NCI-H524 treated with DMSO at 0.1 percent for 48 hours (cell line): ENCODE results near the gene ZSWIM2.
"Not testable (repeated sequence)": the region's sequence is repeated elsewhere in the genome, so short reads cannot be mapped to it uniquely, and the experiment has no call there.

Experiments used
- DNase-seq: peaks from one replicate; lab custom pipeline; 2025; lab: John Stamatoyannopoulos, UW

Gene ZSWIM2

GRCh38 chr2:186842373-186842772 is 6.6 kb downstream of the ZSWIM2 start:
- no peak for DNase-seq

- no peak for DNase-seq
Observed at GRCh38 chr2:186841940-186842339, 7.0 kb downstream of the ZSWIM2 start.

GRCh38 chr2:186835628-186836027 is 13.3 kb downstream of the ZSWIM2 start:
- DNase-seq = no peak

- no peak for DNase-seq
Observed at GRCh38 chr2:186827862-186828492, 21.0 kb downstream of the ZSWIM2 start.

- DNase-seq = no peak
Observed at GRCh38 chr2:186827411-186827810, 21.6 kb downstream of the ZSWIM2 start.

- DNase-seq = peak; percentile 52
Observed at GRCh38 chr2:186822323-186822722, 26.6 kb downstream of the ZSWIM2 start.

GRCh38 chr2:186820303-186820702 is 28.7 kb downstream of the ZSWIM2 start:
- DNase-seq = no peak

- DNase-seq = not testable (repeated sequence)
Observed at GRCh38 chr2:186811760-186812159, 37.2 kb downstream of the ZSWIM2 start.

GRCh38 chr2:186806591-186806990 is 42.4 kb downstream of the ZSWIM2 start:
- DNase-seq = no peak

- DNase-seq = not testable (repeated sequence)
Observed at GRCh38 chr2:186798604-186799003, 50.4 kb downstream of the ZSWIM2 start.

GRCh38 chr2:186784930-186785329 is 64.0 kb downstream of the ZSWIM2 start:
- no peak for DNase-seq

- no peak for DNase-seq
Observed at GRCh38 chr2:186783254-186783653, 65.7 kb downstream of the ZSWIM2 start.

- DNase-seq = no peak
Observed at GRCh38 chr2:186780701-186781316, 68.2 kb downstream of the ZSWIM2 start.
